Measurements from ENCODE around the gene RNF157. TPM values are rescaled to one million over a fixed set of nuclear protein-coding genes. Genes with fewer than 3 reads are reported as not detected.

RNF157 gene
- total and polyA plus RNA-seq, 2 of the 4 experiments (the other 2 are of a cell fraction): 0.54 to 1.3 TPM

DNA sequence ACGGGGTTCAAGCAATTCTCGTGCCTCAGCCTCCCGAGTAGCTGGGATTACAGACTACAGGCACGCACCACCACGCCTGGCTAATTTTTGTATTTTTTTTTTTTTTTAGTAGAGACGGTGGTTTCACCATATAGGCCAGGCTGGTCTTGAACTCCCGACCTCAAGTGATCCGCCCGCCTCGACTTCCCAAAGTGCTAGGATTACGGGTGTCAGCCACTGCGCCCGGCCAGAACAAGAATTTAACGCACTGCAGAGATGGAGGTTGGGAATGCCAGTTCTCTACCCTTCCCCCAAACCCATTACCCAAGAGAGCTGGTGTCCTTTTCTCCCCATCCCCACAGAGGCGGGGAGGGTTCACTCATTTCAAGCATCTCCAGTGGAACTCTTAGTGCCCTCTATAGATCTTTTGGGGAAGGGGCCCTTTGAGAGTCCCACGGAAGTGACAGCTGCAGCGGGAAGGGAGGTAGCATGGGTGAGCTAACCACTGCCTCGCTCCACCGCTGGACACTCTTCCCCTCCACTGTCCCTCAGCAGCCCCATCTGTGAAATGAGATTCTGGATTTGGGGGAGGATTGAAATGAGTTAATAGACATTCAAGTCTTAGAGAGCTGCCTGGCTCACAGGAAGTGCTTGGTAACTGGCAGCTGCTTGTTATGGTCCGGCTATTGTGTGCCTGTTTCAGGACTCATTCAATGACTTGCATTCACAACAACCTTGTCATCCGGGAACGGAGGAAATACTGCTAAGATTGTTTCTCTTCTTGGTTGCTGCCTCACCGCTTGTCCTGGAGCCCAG is 21.3 kb upstream of the RNF157 start (continued):
- TF ChIP-seq NFE2L2 (IDR thresholded peaks at IDR 0.05; ENCODE audit: low read depth, low read length): no peak

DNA sequence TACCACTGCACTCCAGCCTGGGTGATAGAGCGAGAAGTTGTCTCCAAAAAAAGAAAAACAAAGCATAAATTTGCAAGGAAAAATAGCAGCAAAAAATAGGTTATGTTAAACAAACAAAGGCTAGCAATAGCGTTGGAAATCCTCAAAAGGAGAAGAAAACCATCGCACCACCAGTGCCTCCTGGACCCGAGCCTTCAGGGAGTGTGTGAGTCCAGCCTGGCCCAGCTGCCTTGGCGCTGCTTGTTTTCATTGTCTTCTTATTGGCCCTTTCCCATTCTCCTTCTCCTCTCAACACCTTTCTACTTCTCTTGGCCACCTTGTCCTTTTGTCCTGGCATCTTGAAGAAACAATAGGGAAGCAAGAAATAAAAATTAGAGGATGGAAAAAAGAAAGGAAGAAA is 20.4 kb upstream of the RNF157 start:
- H2BK15ac ChIP-seq (ENCODE audit: low read depth, low read length): no peak overlapping the region; the same call in 2 of the 3 replicates
- H3K4me1 ChIP-seq (ENCODE audit: control insufficient read depth, insufficient read depth, low read length): peaks cover 2% of the 10 kb centered on the region
- CTCF ChIA-PET: interaction anchor here (0.6 kb wide), 1 partner anchor 77 kb away, joined by 3 read pairs; no protein-coding TSS in a partner anchor
- intact Hi-C loops (cut with micrococcal nuclease): no loop called here
- H3K23ac ChIP-seq (ENCODE audit: low read depth, low read length): no peak overlapping the region
- H3K4ac ChIP-seq (ENCODE audit: low read depth, low read length): 0 out of 2 replicates have a peak overlapping the region, but pooled peaks have one; percentile 17
- H2AK9ac ChIP-seq (replicated peaks; ENCODE audit: low read depth, low read length, poor library complexity): no peak overlapping the region
- H3K4me2 ChIP-seq (ENCODE audit: low read depth, low read length): no peak overlapping the region
- no peaks in the 10 kb centered on the region for H3K27me3 ChIP-seq (ENCODE audit: control insufficient read depth, insufficient read depth, low read length)
- H3K9me1 ChIP-seq (ENCODE audit: insufficient read depth, low read length): peaks cover 10% of the 10 kb centered on the region
- H4K8ac ChIP-seq (ENCODE audit: low read depth in 2 of 2, low read length in 2 of 2): no peak overlapping the region
- dilution Hi-C loops (cut with HindIII; ENCODE audit: low sequenced_read_pairs, unreplicated experiment): no loop called here
- DNase-seq (no peak), ATAC-seq (ENCODE audit: low read depth) (no peak)
- H4K20me1 ChIP-seq (ENCODE audit: insufficient read depth, low read length): no peaks in the 10 kb centered on the region
- H4K91ac ChIP-seq (ENCODE audit: insufficient read depth, low read depth, low read length): no peak overlapping the region
- no TSS peak for BruUV-seq (replicated peaks)
- POLR2A ChIA-PET (ENCODE audit: unreplicated experiment): no interaction called here
- H3K9me3 ChIP-seq (ENCODE audit: control insufficient read depth, insufficient read depth, low read length): no peaks in the 10 kb centered on the region
- no peak overlapping the region for H2AFZ ChIP-seq (replicated peaks; ENCODE audit: low read length, poor library complexity)
- H3K27ac ChIP-seq (ENCODE audit: insufficient read depth, low read length): no peak overlapping the region
- no peak overlapping the region for H3K56ac ChIP-seq (ENCODE audit: extremely low read depth, insufficient read depth, low read length)
- H3K14ac ChIP-seq (replicated peaks; ENCODE audit: low read depth, low read length): no peak overlapping the region
- H3K9ac ChIP-seq (ENCODE audit: low read depth, low read length): no peak overlapping the region
- H3K36me3 ChIP-seq (ENCODE audit: control insufficient read depth, insufficient read depth, low read length): no peaks in the 10 kb centered on the region
- H4K5ac ChIP-seq (ENCODE audit: low read depth, low read length): no peak overlapping the region
- 40% methylated on average over 1 of the region's 5 CpGs; no CpG with 5 or more reads in 1 of the 2 experiments for WGBS, 2 experiments (ENCODE audit: extremely low coverage in 2 of 2, insufficient read length in 1 of 2)
- H2AK5ac ChIP-seq (ENCODE audit: low read depth, low read length): no peak overlapping the region
- H3K4me3 ChIP-seq (ENCODE audit: insufficient read depth, low read depth, low read length): no peak overlapping the region
- 0 out of 4 replicates have a peak, but pooled peaks cover 0 to 10% of the 10 kb centered on the region in 2 experiments for H3K79me1 ChIP-seq (ENCODE audit: low read depth in 1 of 2, low read length in 2 of 2)
- in situ Hi-C loops (cut with MboI; ENCODE audit: low sequenced_read_pairs): no loop called here
- H2BK5ac ChIP-seq (ENCODE audit: low read depth, low read length, poor library complexity, severe bottlenecking): no peak overlapping the region
- no peak overlapping the region for H3K18ac ChIP-seq (ENCODE audit: low read depth, low read length)
- H2BK120ac ChIP-seq (ENCODE audit: low read depth, low read length): no peak overlapping the region; the same call in 1 of the 2 replicates
- peak overlapping the region; percentile 8; the same call in 1 of the 2 replicates for H2BK20ac ChIP-seq (ENCODE audit: low read depth, low read length)
- TF ChIP-seq RAD21 (IDR thresholded peaks at IDR 0.05; ENCODE audit: low read length) (no peak), CHD1 (IDR thresholded peaks at IDR 0.05; ENCODE audit: low read depth, low read length) (no peak), MXI1 (IDR thresholded peaks at IDR 0.05; ENCODE audit: borderline replicate concordance, low read depth, low read length) (no peak), MAFK (IDR thresholded peaks at IDR 0.05; ENCODE audit: low read depth, low read length) (no peak), BHLHE40 (IDR thresholded peaks at IDR 0.05; ENCODE audit: low read depth, low read length) (no peak), MAZ (IDR thresholded peaks at IDR 0.05; ENCODE audit: borderline replicate concordance, low read depth, low read length) (no peak), SMC3 (IDR thresholded peaks at IDR 0.05; ENCODE audit: low read depth, low read length) (no peak), NFE2L2 (IDR thresholded peaks at IDR 0.05; ENCODE audit: low read depth, low read length) (no peak), FOS (IDR thresholded peaks at IDR 0.05; ENCODE audit: low read depth, low read length) (no peak), CEBPB (IDR thresholded peaks at IDR 0.05; ENCODE audit: low read depth, low read length) (no peak), POLR2A (IDR thresholded peaks at IDR 0.05; ENCODE audit: low read depth, low read length) (no peak), RFX5 (IDR thresholded peaks at IDR 0.05; ENCODE audit: low read depth, low read length) (no peak)
- TF ChIP-seq, protein P1, sequence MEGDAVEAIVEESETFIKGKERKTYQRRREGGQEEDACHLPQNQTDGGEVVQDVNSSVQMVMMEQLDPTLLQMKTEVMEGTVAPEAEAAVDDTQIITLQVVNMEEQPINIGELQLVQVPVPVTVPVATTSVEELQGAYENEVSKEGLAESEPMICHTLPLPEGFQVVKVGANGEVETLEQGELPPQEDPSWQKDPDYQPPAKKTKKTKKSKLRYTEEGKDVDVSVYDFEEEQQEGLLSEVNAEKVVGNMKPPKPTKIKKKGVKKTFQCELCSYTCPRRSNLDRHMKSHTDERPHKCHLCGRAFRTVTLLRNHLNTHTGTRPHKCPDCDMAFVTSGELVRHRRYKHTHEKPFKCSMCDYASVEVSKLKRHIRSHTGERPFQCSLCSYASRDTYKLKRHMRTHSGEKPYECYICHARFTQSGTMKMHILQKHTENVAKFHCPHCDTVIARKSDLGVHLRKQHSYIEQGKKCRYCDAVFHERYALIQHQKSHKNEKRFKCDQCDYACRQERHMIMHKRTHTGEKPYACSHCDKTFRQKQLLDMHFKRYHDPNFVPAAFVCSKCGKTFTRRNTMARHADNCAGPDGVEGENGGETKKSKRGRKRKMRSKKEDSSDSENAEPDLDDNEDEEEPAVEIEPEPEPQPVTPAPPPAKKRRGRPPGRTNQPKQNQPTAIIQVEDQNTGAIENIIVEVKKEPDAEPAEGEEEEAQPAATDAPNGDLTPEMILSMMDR (conservative IDR thresholded peaks at IDR 0.05; ENCODE audit: low read depth, low read length): no peak
- TF ChIP-seq, protein P2, sequence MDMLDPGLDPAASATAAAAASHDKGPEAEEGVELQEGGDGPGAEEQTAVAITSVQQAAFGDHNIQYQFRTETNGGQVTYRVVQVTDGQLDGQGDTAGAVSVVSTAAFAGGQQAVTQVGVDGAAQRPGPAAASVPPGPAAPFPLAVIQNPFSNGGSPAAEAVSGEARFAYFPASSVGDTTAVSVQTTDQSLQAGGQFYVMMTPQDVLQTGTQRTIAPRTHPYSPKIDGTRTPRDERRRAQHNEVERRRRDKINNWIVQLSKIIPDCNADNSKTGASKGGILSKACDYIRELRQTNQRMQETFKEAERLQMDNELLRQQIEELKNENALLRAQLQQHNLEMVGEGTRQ (IDR thresholded peaks at IDR 0.05; ENCODE audit: low read depth, low read length): no peak

All from IMR-90 (cell line).